GM10266 (cell line): Measurements from ENCODE around the gene ADGRB3.
"Not testable (repeated sequence)": the region's sequence is repeated elsewhere in the genome, so short reads cannot be mapped to it uniquely, and the experiment has no call there.

Source experiments
- DNase-seq: peaks from one replicate; pipeline ENCODE4 v3.0.0; 2012; ENCODE audit errors: extremely low spot score
- CTCF ChIP-seq: IDR thresholded peaks from 2 replicates; pipeline ENCODE4 v1.5.1; 2012; ENCODE audit warnings: mild to moderate bottlenecking, low read depth; ENCODE audit not compliant: control insufficient read depth, insufficient read depth; ENCODE audit errors: missing control alignments

The ADGRB3 gene

GRCh38 chr6:68975064-68975463 lies 340.0 kb downstream of the ADGRB3 start:
- TF ChIP-seq CTCF = no peak
- no peak for DNase-seq

- no peak for DNase-seq
- TF ChIP-seq CTCF = no peak
Measured at GRCh38 chr6:68975816-68976215, 340.7 kb downstream of the ADGRB3 start.

- DNase-seq = no peak
- no peak for TF ChIP-seq CTCF
Measured at GRCh38 chr6:68976260-68976659, 341.2 kb downstream of the ADGRB3 start.

GRCh38 chr6:68978411-68978810 lies 343.3 kb downstream of the ADGRB3 start:
- no peak for TF ChIP-seq CTCF
- DNase-seq = no peak

- DNase-seq = not testable (repeated sequence)
Measured at GRCh38 chr6:68981668-68982067, 346.6 kb downstream of the ADGRB3 start.

- no peak for TF ChIP-seq CTCF
- no peak for DNase-seq
Measured at GRCh38 chr6:68988698-68989097, 353.6 kb downstream of the ADGRB3 start.

GRCh38 chr6:68990317-68990716 lies 355.2 kb downstream of the ADGRB3 start:
- no peak for TF ChIP-seq CTCF
- no peak for DNase-seq

GRCh38 chr6:68993911-68994310 lies 358.8 kb downstream of the ADGRB3 start:
- TF ChIP-seq CTCF = no peak
- no peak for DNase-seq
